Fibroblast of the conjunctiva (primary cell): ENCODE data around the gene A4GNT.
"Not testable (repeated sequence)": the region's sequence is repeated elsewhere in the genome, so short reads cannot be mapped to it uniquely, and the experiment has no call there.

Source experiments
- DNase-seq: peaks from one replicate; pipeline ENCODE4 v3.0.0-alpha.2; 2010; ENCODE audit warnings: low read depth

A4GNT gene

GRCh38 chr3:138132239-138132638 is at the start of gene A4GNT:
TSS of gene A4GNT (minus strand) at chr3:138132390. CDS start at chr3:138131256, 1,134 bp downstream.
- no peak for DNase-seq

GRCh38 chr3:138180375-138181029 is 48.3 kb upstream of the A4GNT start:
- peak; percentile 32 for DNase-seq

DNA sequence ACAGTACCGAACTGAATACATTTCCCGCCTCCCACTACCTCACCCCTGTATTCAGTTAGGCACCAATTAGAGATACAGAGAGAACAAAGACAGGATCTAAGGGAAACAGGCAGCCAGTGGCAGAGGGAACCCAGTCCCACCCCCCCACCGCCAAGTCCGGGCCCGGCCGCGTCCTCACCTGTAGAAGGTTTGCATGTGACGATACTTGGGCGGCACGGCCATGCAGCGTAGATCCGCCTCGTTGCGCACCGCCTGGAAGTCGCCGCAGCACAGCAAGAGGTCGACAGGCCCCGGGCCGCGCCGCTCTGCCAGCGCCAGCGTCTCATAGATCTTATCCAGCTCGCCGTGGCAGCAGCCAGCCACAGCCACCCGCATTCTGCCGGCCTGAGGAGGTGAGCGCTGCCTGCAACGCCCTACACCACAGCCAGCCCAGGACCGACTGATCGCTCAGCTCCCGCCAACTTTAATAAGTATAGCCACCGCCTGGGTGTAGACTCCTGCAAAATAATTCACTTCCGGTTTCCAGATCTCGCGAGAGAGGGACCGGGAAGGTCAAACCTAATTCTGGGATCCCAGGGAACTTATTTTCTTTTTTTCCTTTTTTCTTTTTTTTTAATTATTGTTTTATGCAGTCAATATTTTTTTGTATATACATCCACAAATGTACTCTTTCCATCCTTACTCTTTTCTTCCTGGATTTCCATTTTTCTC is 42.4 kb upstream of the A4GNT start, which contains the start of gene DBR1:
Gene DBR1, minus strand, starts transcription at position 501 of the 711 bp plus-strand sequence. Its CDS starts 126 bp downstream, at position 375.
- DNase-seq, result peak; percentile 59

DNA sequence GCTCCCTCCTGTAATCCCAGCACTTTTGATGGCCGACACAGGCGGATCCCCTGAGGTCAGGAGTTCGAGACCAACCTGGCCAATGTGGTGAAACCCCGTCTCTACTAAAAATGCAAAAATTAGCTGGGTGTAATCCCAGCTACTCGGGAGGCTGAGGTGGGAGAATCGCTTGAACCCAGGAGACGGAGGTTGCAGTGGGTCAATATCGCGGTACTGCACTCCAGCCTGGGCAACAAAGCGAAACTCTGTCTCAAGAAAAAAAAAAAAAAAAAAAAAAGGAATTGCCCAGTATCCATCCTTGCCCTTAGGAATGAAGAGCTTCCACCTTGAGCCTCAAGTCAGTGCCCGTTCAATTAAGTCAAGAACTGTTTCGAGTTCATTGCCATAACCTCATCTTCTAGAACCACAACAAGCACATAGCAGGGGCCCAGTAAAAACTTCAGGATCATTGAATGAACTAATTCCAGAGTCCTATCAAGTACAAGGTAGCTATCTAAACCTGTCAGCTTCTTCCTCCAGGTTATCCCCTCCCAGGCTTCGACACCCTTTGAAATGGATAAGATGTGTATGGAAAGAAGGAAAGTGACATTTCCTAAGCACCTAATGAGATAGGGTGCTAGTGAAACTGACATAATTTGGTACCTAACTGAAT is 41.7 kb upstream of the A4GNT start:
- no peak for DNase-seq

- no peak for DNase-seq
These were observed 40.4 kb upstream of the A4GNT start for GRCh38 chr3:138172625-138173024.

GRCh38 chr3:138165061-138165460 is 32.9 kb upstream of the A4GNT start:
- DNase-seq, result no peak

DNA sequence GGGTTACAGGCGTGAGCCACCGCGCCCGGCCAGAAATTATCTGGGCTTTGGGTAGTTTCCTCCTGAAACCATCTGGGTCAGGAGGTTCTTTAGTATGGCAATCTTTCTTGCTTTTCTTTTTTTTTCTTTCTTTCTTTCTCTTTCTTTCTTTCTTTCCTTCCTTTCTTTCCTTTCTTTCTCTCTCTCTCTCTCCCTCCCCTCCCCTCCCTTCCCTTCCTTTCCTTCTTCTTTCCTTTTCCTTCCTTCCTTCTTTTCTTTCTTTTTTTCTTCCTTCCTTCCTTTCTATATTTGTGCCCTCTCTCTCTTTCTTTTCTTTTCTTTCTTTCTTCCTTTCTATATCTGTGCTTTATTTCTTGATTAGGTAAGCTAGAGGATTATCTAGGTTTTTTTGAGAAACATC is 25.6 kb upstream of the A4GNT start:
- no peak for DNase-seq

DNA sequence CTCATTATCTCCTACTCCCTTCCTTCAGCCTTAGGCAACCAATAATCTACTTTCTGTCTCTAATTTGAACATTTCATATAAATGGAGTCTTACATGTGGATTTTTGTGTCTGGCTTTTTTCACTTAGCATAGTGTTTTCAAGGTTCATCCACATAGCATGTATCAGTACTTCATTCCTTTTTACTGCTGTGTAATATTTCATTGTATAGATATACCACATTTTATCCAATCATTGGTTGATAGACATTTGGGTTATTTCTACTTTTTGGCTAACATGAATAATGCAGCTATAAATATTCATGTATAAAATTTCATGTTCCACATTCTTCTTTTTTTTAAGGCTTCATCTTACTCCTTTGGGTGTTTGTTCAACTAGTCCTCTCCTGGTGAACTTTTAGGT is 22.3 kb upstream of the A4GNT start:
- no peak for DNase-seq

DNA sequence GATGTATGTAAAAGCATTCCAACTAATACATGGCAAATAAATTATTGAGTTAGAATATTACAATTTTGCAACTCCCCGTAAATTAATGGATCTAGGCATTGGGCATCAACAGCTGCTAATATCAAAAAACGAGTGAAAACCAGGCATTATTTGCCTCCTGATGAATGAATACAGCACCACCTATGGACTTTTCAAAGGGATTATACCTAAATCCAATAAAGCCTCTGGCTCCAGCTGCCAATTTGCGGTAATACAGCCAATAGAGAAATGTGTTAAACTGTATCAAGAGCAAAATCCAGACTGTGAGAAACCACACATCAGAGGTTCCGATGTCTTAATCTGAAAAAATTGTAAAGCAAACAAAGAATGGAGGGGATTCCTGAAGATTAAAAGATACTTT is 16.3 kb upstream of the A4GNT start:
- no peak for DNase-seq

- not testable (repeated sequence) for DNase-seq
These were observed 10.0 kb upstream of the A4GNT start for GRCh38 chr3:138142181-138142580.

DNA sequence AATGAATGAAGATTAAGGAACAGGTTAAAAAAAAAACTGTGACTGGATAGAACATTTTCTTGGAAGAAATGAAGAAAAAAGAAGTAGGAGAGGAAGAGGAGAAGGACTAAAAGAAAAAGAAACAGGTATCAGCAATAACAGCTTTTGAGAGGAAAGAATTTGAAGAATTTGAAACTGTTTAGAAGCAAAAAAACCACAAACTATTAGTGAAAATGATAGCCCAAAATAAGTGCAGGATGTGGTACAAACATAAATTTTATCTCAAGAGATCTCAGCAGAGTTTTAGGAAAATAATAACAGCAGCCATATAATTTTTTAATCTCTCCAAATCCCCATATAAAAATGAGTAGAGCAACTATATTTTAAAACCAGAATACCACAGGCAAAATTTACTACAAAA is 8.8 kb upstream of the A4GNT start:
- no peak for DNase-seq

- no peak for DNase-seq
These were observed 7.5 kb upstream of the A4GNT start for GRCh38 chr3:138139691-138140090.

DNA sequence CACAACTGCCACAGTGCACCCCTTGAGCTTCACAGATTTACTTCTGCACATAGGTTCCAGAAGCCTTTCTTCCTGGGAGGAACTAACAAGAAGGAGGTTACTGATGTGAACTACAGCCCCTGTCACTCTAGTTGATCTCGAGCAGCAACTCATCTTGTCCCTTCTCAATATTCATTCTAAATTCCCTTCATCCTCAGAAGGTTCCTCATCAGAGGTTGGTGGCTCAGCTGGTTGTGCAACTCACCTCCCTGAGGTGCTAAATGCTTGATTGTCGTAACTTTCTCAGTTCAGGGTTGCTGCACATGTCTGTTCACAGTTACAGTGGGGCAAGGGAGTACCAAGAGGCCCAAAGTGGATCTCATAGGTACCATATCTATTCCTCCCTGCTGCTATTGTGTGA is 5.7 kb upstream of the A4GNT start:
- no peak for DNase-seq

DNA sequence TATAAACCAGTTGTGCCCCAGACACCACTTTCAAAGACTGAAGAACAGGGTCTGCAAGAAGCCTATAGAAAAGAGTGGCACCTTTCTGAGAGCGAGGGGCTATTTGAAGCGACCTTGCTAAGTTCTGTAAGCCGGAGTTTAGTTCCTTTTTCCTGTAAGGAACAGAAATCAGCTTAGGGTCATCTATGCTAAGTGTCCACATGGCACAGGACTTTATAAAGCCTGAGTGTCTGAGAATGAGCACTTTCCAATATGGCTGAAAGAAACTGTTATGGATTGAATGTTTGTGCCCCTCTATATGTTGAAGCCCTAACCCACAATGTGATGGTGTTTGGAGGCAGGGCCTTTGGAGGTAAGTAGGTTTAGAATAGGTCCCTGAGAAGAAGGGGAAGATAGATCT is 4.0 kb upstream of the A4GNT start:
- DNase-seq, result no peak

GRCh38 chr3:138135833-138136194 is 3.6 kb upstream of the A4GNT start:
- no peak for DNase-seq

DNA sequence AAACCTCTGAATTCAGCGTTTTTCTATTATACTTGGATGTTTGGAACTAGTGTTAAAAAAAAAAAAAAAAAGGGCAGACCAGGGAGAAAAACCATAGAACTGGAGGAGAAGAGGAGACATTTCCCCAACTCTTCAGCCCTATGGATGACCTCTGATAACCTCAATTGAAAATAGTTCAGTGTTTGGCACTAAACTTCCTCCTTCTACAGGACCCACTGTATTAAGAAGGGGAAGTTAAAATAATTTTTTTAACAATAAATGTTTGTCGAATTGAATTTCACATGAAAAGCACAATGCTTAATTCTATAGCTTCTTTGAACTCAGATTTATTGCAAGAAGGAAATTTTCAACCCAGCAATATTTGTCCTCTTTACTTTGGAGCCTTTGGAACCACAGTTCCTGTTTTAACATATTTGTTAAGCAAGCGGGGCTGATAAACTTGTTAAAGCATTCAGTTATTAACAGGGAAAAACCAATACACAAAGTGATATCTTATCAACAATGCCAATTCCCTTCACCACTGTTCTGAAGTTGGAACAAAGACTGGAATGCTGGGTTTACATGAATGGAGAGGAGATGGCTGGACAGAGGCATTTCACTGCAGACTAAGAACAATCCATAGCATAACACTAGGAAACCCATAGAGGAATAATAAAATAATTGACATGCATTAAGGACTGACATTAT is 3.1 kb upstream of the A4GNT start:
- DNase-seq, result no peak

- DNase-seq, result no peak
These were observed 4.4 kb downstream of the A4GNT start for GRCh38 chr3:138127636-138128365.

GRCh38 chr3:138125548-138126221 is 6.5 kb downstream of the A4GNT start:
- DNase-seq, result no peak

DNA sequence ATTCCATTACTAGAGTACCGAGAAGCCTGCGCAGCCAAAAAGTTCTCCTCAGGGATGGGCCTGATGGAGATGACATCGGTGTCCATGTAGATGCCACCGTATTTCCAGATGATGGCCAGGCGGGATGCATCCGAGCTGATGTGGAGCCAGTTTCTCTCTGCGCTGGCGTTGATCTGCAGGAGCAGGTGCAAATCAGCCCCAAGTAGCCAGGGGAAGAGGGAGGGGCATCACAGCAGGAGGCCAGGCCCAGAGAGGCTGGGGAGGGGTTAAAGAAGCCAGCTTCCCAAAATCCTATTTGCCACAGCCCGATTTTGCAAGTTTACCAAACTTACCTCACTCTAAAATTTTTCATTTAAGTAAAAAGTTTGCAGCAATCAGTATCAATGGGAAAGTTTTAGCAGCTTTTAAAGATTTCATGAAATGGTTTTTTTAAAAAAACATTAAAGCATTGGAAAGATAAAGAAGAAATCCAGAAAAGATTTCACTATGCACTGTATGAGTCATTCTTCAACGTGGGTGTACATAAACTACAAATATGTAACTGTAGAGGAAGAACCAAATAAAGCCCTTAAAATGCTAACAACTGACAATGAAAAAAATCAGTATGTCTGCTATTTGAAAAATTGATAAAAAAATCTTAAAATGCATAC is 7.4 kb downstream of the A4GNT start:
- DNase-seq, result no peak

DNA sequence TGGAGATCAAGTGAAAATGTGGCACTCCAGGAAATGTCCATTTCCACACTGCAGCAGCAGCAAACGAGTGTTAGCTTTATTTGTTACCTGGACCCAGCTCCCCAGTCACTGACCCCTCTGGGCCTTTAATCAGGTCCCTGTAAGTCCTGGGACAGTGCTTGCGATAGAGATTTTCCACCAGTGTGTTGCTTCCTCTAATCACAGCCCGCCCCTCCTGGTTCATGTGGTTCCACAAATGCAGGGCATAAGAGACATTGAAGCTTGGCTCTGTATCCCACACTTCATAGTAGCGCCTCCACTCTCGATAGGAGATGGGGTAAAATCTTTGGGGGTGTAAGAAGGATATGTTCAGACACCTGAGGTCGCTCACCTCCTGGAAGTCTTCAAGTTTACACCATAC is 8.0 kb downstream of the A4GNT start:
- DNase-seq, result no peak

- no peak for DNase-seq
These were observed 12.8 kb downstream of the A4GNT start for GRCh38 chr3:138119423-138119766.
